A549 treated with Hydrocortisone at 1 μM for 4 hours (cell line): ENCODE results near the gene OR8B2. TPM values are rescaled to one million over a fixed set of nuclear protein-coding genes. Genes with fewer than 3 reads are reported as not detected.

ENCODE experiments used
- total RNA-seq: library from RNA; stranded (reverse); fragments of 200-300 nt; extraction: Qiagen RNA extraction; gene quantifications from 5 replicates; pipeline ENCODE4 v1.2.3, GENCODE V29; 2022

The OR8B2 gene, protein sequence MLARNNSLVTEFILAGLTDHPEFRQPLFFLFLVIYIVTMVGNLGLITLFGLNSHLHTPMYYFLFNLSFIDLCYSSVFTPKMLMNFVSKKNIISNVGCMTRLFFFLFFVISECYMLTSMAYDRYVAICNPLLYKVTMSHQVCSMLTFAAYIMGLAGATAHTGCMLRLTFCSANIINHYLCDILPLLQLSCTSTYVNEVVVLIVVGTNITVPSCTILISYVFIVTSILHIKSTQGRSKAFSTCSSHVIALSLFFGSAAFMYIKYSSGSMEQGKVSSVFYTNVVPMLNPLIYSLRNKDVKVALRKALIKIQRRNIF
- total RNA-seq: not detected in 5 replicates

DNA sequence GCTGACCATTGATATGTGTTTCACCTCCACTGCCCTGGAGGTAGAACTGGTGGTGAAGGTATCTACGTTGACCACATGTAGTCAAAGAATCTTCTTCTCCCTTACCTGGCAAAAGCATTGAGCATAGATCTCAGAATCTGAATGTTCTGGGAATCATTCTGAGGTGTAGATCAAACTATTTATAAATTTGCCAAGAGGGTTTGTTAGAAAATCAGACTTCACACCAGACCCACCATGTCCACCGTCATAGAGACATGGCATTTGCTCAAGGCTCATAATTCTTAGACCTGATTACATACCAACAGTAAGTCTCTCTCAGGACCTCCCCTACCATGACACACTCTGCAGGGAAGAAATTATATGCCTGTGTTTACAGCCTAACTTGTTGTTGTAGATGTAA, at the start of gene OR8B2:
Gene OR8B2 (minus strand): TSS at position 101 of the 400 bp plus-strand sequence. CDS start 1,156 bp downstream, outside the sequence.

GRCh38 chr11:124424384-124424921, 40.2 kb upstream of the OR8B2 start, which contains the start of gene OR8B4:
Gene OR8B4, minus strand, starts transcription at chr11:124424871. Its CDS starts 0 bp downstream, at chr11:124424871.

DNA sequence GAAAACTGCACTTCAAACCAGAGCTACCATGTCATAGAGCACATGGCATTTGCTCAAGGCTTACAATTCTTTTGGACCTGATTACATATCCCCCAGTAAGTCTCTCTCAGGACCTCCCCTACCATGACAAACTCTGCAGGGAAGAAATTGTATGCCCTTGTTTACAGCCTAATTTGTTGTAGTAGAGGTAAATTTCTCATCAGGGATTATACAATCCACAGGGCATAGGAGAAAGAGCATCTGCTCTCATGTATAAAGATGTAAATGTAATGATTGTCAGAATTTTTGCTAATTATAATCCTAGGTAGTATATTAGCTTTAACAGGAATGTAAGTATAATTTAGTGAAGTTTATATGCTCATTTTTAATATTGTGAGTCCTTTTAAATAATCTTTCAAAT, 14.6 kb upstream of the OR8B2 start, which contains the start of gene OR8B3:
Gene OR8B3 (minus strand): TSS at position 101 of the 400 bp plus-strand sequence. CDS start 1,673 bp downstream, outside the sequence.

Other genes starting within 250 kb of the OR8B2 start
- gene OR10D3, start 201.2 kb downstream of the OR8B2 start, total RNA-seq: not detected in 5 replicates
- not detected in 5 replicates for gene OR8G1, start 143.4 kb downstream of the OR8B2 start, total RNA-seq
- not detected in 5 replicates for gene OR8G5, start 128.1 kb downstream of the OR8B2 start, total RNA-seq
- not detected in 5 replicates for gene OR8D1, start 70.5 kb downstream of the OR8B2 start, total RNA-seq
- not detected in 5 replicates for gene OR8D2, start 64.3 kb downstream of the OR8B2 start, total RNA-seq
- not detected in 5 replicates for gene OR8B3, start 14.5 kb upstream of the OR8B2 start, total RNA-seq
- gene OR8B4, start 40.4 kb upstream of the OR8B2 start, total RNA-seq: not detected in 5 replicates
- gene OR8B8, start 61.2 kb upstream of the OR8B2 start, total RNA-seq: not detected in 5 replicates
- not detected in 5 replicates for gene OR8B12, start 159.2 kb upstream of the OR8B2 start, total RNA-seq
- not detected in 5 replicates for gene OR8A1, start 185.5 kb upstream of the OR8B2 start, total RNA-seq
- not detected in 5 replicates for gene PANX3, start 226.9 kb upstream of the OR8B2 start, total RNA-seq
- 16.0 to 17.5 TPM (median 16.3 TPM) in 5 replicates for gene TBRG1, start 238.4 kb upstream of the OR8B2 start, total RNA-seq